ENCODE data around the gene MYOZ1.
"Not testable (repeated sequence)": the region's sequence is repeated elsewhere in the genome, so short reads cannot be mapped to it uniquely, and the experiment has no call there.

The MYOZ1 gene, protein sequence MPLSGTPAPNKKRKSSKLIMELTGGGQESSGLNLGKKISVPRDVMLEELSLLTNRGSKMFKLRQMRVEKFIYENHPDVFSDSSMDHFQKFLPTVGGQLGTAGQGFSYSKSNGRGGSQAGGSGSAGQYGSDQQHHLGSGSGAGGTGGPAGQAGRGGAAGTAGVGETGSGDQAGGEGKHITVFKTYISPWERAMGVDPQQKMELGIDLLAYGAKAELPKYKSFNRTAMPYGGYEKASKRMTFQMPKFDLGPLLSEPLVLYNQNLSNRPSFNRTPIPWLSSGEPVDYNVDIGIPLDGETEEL

GRCh38 chr10:73641328-73642060, at the start of gene MYOZ1:
Gene MYOZ1 (minus strand): TSS chr10:73641474. CDS start chr10:73640017, 1,457 bp downstream.
- no peak for DNase-seq

DNA sequence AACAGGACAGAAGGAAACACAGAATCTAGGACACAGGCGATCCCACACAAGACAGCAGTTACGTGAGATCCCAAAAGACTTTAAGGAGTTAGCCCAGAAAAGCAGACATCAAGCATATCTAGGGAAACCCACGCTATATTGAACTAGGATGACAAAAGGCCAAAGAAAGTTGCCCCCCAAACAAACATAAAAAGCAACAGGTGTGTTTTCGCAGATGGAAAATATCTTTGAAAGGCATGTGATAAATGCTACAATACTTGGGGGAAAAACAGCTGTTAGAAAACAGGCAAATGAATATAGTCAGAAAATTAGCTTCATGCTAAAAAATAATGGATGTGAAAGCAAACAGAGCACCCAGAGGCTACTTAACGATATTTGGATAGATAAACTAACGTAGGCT, 49.5 kb upstream of the MYOZ1 start:
- DNase-seq = not testable (repeated sequence)

DNA sequence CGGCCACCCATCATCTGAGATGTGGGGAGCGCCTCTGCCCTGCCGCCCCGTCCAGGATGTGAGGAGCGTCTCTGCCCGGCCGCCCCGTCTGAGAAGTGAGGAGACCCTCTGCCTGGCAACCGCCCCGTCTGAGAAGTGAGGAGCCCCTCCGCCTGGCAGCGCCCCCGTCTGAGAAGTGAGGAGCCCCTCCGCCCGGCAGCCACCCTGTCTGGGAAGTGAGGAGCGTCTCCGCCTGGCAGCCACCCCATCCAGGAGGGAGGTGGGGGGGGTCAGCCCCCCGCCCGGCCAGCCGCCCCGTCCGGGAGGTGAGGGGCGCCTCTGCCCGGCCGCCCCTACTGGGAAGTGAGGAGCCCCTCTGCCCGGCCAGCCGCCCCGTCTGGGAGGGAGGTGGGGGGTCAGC, 48.3 kb upstream of the MYOZ1 start:
- not testable (repeated sequence) for DNase-seq

DNA sequence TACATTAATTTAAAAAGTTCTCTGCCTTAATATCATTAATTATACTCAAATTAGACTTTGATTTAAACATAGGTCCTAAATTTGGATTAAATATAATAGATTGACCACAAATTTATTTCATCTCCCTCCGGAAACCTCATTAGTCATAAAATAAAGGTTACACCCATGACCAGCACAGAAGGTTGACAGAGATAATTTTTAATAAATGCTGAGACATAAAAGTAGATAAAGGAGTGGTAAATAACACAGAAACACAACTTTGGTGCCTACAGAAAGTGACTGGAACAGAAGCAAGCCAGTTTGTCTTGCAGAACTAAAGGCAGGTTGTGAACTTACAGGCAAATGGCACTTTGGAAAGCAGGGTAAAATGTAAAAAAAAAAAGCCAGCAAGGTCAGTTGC, 46.4 kb upstream of the MYOZ1 start:
- not testable (repeated sequence) for DNase-seq

DNA sequence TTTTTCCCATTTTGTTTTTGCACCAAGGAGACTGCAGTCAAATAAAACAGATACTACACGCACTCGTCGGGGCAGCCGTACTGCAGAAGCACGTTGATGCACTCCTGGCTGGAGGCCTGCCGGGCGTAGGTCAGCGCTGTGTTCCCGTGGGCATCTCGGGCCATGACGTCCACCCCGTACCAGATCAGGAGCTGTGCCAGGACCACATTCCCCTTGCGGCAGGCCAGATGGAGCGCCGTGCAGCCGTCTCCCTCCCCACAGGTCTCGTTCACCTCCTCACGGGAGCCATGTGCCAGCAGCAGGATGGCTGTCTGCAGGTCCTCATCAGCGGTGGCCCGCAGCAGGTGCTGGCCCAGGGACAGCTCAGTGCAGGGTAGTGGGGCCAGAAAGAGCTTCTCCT, 33.3 kb upstream of the MYOZ1 start:
- not testable (repeated sequence) for DNase-seq

DNA sequence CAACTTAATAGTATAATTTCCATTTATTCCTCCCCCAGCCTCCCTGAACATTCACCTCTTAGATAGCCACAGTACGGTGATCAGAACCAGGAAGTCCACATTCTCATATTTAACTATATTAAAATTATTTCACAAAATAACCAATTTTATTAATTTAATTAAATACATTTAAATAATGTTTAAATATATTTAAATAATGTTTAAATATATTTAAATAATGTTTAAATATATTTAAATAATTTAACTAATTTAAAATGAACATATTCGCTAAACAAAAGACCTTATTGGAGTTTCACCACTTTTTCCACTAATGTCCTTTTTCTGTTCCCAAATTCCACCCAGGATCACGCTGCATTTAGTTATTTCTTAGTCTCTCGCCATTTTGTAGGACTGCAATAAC, 27.1 kb upstream of the MYOZ1 start:
- DNase-seq = not testable (repeated sequence)

DNA sequence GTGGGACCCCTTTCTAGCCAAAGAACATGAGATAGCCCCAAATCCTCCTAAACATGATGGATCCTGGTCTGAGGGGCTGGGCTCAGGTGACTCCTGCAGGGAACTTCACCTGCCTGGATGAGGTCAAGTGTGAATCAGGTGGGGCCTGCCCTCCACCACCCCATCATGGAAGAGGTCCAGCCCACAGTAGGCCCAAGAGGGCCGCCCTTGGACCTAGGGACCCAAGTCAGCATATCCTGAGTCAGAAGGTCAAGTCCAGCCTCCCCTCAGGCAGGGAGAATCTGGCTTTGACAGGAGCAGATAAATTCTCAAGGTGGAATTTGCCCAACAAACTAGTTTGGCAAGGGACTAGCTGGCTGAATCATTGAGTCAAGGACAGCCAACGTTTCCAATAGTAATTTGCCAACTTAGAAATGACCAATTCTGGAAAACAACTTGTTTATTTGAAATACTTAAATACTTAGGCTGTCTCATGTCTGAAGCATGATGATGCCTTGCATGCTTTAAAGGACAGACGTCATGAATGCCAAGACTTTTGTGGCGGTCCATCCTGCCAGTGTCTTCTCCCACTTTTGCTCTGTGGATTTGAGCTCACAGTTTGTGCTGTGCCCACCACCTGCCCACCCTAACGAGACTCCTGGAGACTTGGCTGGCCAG, 25.0 kb upstream of the MYOZ1 start:
- DNase-seq = not testable (repeated sequence)

GRCh38 chr10:73665581-73665980, 24.3 kb upstream of the MYOZ1 start:
- DNase-seq = not testable (repeated sequence)

DNA sequence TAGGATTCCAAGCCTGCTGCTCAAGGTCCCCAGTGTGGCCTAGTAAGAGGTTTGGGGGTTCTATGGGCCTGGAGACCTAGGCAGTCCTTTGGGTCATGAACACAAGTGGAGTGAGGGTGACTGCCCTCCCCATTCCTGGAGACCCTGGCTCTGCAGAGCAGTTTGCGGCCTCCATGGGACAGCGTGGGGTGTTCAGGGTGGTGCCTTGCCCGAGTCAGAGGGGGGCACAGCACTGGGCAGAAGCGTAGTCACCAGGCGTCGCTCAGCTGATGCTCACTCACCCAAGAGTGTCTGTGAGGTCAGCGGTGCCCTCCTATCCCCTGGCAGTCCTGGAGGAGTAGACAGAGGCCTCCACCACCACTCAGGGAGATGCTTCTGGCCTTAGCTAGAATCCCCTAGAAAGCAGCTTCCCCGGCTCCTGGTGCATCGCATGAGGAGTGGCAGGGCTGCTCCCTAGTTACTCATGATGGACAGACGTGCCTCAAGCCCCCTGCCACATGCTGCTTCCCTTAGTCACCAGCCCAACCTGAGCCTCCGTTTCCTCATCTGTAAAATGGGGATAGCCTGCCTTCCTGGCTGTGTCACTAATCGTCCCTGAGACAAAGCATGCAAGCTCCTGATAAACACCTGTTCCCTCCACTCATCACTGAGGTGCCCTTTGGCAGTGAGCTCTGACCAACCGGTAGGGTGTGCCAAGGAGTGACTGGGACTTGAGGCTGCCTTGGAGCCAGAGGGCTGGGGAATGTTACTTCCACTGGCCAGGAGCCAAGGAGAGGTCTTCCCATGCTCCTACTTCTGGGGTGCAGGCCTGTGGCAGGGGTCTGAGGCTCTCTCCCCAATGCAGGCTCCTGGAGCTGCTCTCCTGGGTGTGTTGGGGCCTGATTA, 23.1 kb upstream of the MYOZ1 start:
- DNase-seq = not testable (repeated sequence)

- not testable (repeated sequence) for DNase-seq
Measured at GRCh38 chr10:73663621-73664020, 22.3 kb upstream of the MYOZ1 start.

GRCh38 chr10:73662705-73663104, 21.4 kb upstream of the MYOZ1 start:
- DNase-seq = not testable (repeated sequence)

DNA sequence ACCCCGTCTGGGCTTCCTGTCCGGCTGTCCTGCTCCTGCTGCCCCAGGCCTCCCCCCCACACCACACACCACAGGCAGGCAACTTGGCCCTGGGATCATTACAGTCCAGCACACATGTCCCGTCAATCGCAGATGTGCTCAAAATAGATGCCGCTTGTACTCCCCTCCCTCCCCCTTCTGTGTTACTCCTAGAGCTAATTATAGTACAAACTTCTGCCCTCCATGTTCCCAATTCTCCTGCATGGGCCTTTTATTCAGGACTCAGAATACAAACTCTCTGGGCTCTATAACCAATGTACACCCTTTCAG, 14.7 kb upstream of the MYOZ1 start, which contains the start of gene SYNPO2L:
Gene SYNPO2L (minus strand): TSS at position 40 of the 309 bp plus-strand sequence. CDS start 107 bp downstream, outside the sequence.
- no peak for DNase-seq

- DNase-seq = no peak
Measured at GRCh38 chr10:73655257-73655989, 14.1 kb upstream of the MYOZ1 start.

DNA sequence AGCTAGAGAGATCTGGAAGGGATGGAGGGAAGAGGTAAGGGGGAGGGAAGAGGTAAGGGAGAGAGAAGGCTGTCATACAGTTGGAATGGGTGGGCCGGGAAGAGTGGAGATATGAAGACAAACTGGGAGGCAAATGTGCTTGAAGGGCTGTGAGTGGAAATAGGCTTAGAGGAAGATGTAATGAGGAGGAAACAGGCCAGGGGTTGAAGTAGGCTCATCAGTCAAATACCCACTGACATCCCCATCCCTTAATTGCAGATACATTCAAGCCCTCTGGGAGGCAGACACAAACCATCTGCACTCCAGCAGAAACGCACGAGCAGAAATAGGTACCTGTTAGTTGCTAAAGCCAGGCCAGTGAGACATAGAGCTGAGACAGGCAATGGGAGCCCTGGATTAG, 12.4 kb upstream of the MYOZ1 start:
- DNase-seq = no peak

- DNase-seq = no peak
Measured at GRCh38 chr10:73653195-73653594, 11.9 kb upstream of the MYOZ1 start.

DNA sequence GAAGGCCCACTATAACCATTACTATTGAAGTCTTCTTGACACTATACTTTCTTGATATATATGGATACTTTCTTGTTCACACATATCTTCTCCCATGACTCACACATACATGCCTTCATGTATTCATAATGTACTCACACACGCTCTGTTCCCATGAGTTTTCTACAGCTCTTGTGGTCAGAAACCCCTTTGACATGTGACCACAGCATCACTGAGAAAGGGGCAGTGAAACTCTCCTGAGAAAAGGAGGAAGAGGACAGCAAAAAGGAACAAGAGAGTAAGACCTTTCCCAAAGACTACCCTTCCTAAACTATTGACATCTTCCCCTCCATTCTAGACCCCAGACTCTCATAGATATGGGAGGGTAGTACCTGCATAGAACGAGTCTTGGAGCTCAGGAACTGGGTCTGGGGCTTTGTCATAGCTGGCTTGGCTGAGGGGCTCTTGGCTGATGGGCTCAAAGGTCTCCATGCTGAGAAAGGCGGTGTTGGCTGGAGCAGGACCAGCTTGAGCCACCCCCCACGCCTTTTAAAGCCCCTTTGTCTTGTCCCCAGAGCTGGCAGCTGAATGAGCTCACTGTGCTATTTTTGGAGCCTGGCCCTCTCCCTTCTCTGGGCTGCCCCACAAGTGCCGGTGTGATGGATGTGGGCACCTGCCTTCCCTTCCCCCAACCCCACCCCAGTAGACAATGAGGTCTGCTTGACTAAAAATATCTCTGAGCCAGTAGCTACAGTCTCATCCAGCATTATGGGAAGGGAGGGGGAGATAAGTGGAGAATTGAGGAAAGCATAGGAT, 9.5 kb upstream of the MYOZ1 start:
- no peak for DNase-seq

- DNase-seq = no peak
Measured at GRCh38 chr10:73649876-73650536, 8.7 kb upstream of the MYOZ1 start.

- no peak for DNase-seq
Measured at GRCh38 chr10:73648975-73649829, 7.9 kb upstream of the MYOZ1 start.

DNA sequence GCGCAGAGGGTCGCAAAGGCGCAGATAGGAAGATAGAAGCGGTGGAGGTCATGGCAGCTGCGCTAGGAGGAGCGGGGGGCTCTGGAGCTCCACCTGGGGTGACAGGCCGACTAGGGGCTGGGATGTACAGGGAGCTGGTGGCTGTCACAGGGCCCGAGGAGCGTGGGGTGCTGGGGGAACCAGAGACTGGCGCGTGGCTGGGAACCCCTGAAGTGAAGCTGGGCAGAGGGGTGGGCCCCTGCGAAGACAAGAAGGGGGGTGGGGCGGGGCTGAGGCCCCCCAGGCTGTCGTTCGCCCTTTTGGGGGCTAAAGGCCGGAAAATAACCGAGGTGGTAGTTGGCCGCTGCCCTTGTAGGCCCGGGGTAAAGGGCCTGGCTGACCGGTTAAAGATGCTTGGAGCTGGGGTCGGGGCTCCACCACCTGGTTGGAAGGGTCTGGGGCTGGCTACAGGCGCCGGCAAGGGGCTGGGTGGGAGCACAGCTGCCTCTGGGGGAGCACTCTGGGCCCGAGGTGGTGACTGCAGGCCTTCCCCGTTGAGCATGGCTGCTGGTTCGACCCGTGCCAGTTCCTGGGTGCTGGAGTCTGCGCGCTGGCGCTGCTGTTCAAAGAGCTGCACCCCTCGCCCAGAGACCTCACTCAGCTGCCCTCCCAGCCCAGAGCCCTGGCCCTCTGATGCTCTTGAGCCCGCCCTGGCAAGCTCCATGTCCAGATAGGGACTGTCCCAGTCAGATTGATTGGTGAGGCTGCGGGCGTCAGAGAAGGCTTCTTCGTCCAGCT, 6.8 kb upstream of the MYOZ1 start:
- DNase-seq = no peak

Measured in CD4-positive, alpha-beta T cell treated with Interleukin-21 for 1 hour (primary cell).